Urothelium cell line (cell line): ENCODE results near the gene ALLC.

Source experiments
- DNase-seq: peaks from one replicate; pipeline ENCODE4 v3.0.0; 2011; ENCODE audit warnings: low spot score, mixed read lengths
- FAIRE-seq: peaks from 2 replicates; lab custom pipeline; 2011; peaks lifted over from hg19 to GRCh38; lab: Jason Lieb, UNC

ALLC gene

GRCh38 chr2:3639015-3639630 lies 18.9 kb upstream of the ALLC start:
- DNase-seq = no peak
- no peak for FAIRE-seq

DNA sequence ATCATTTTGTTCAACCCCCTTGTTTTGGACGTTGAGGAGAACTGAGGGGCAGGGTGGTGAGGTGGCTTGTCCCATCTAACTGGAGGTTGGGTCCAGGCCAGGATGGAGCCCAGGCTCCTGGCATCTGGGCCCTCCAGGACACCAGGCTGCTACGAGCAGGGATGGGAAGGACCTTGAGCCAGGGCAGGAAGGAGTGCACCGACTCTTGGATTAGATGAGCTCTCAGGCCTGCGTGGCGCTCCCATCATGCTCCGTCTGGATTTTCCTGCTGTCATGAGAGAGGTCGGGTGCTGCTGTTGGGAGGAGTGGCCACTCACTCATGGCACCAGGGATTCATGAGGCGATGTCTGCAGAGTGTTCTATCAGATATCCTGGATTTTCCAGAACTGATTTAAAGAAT lies 18.3 kb upstream of the ALLC start:
- no peak for DNase-seq
- FAIRE-seq = no peak

GRCh38 chr2:3641181-3641580 lies 16.8 kb upstream of the ALLC start:
- DNase-seq (no peak), FAIRE-seq (no peak)

DNA sequence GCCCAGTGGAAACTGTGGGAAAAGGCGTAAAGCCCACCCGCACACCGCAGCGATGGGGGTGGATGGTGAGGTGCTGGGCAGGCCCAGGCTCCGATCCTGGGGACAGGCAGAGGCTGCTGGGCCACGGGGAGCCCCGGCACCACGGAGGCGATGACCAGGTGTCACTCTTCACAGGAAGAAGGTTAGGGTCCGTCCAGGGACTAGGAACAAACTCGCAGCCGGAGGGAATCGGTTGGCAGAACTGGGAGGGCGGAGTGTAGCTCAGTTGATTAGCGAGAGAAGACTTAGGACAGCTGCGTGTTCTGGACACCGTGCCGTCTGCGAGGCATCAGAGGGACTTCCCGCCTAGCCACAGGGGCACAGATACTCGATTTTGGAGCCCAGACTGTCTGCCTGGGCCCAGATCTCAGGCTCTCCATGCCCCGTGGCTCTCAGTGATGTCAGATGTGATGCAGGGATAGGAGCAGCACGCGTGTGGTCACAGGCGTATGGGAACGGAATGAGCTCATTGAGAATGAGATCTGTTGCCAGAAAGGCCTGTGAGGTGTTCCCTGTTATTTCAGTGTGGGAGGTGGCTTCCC lies 16.1 kb upstream of the ALLC start:
- no peak for DNase-seq
- no peak for FAIRE-seq

GRCh38 chr2:3642521-3643215 lies 15.3 kb upstream of the ALLC start:
- FAIRE-seq (no peak), DNase-seq (no peak)

- no peak for DNase-seq
- FAIRE-seq = no peak
Observed at GRCh38 chr2:3643371-3644245, 14.4 kb upstream of the ALLC start.

- DNase-seq (no peak), FAIRE-seq (no peak)
Observed at GRCh38 chr2:3644246-3644525, 13.8 kb upstream of the ALLC start.

DNA sequence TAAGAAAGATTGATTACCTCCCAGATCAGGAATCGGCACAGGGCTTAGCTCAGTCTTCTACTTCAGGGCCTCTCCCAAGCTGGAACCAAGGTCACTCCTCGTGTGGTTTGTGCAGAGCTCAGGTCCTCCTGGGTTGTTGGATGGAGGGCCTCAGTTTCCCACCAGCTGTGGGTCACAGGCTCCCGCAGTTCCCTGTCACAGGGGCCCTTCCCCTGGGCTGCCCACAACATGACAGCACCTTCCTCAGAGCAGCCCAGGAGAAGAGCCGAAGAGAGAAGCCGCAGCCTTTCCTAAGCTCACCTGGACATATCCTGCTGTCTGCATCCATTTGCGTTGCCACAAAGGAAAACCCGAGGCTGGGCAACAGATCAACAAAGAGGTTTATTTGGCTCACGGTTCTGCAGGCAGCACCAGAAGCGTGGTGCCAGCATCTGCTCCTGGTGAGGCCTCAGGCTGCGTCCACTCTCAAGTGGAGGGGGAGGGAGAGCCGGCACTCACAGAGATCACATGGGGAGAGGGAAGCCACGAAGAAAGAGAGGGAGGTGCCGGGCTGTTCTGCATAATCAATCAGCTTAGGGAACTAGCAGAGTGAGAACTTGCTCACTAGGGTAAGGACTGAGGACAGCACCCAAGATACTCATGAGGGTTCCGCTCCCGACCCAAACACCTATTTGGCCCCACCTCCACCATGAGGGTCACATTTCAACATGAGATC lies 13.0 kb upstream of the ALLC start:
- FAIRE-seq = no peak
- no peak for DNase-seq

DNA sequence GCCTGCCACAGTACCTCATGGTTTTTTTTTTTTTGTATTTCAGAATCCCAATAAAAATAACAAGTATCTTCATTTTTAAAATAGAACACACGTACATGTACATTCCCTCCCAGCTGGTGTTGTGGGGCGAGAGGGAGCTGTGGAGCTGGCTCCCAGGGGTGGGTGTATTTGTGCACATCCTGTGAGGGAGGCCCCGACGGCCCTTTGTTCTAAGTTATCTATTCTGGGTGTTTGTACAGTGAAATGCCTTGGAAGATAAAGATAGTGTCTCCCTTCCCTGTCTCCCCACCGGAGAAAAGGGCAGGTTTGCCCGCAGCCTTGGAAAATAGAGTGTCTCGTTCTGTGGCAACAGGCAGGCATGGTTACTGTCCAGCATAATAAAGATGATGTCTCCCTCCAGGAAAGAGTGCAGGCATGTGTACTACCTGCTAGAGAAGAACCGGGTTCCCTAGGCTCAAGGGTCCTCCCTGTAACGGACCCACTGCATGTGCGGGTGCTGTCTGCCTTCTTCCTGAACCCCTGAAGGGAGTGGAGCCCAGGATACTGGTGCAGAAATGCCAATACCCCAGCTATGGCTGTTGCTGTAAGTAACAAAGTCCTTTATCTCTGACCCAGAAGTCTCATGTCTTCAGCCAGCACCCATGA lies 12.1 kb upstream of the ALLC start:
- FAIRE-seq (no peak), DNase-seq (no peak)

GRCh38 chr2:3646446-3646845 lies 11.6 kb upstream of the ALLC start:
- FAIRE-seq (no peak), DNase-seq (no peak)

DNA sequence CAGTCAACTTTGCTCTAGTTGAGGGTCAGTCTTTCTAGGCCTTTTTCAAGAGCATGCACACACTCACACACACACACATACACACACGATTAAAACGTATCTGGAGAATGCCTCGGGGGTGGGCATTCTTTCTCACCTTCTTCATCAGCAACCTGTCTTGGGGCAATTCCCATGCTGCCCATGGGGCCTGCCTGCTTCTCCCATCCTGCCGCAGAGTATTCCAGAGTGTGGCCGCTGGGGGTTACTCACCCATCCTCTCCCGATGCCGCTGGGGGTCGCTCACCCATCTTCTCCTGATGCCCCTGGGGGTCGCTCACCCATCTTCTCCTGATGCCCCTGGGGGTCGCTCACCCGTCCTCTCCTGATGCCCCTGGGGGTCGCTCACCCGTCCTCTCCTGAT lies 10.8 kb upstream of the ALLC start:
- FAIRE-seq (no peak), DNase-seq (no peak)

DNA sequence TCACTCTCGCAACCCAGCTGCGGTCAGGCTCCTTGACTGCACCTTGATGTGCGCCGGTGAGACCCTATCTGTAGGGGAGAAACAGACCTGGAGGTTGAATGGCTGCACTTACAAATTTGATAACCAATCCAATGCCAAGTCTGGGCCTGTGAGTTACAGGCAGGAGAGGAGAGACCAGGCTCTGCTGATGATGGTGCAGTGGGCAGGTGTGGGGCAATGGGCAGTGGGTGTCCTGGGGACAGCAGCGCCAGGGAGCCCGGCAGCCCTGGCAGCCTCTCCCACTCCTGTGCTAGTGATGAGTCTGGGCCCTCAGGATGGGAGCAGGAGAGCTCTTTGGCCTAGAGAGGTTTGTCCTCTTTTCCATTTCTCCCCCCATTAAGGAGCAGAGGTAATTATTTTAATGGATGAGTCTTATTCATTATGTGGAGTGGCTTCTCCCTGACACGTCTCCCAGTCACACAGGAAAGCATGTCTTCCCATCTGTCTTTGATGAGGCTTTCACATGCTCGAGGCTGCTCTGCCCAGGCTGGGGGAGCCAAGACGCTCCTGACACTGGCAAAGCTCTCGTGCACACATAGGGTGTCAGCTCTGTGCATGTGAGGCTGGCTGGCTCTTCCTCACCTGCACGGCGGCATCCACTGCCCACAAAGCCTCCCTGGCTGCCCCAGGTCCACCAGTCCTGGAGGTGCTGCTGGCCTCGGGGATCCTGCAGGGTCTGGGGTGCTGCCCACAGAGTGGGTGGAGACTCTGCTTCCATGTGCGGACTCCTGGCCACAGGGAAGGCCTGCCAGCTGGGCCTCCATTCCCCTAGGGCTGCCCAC lies 10.0 kb upstream of the ALLC start:
- FAIRE-seq = no peak
- DNase-seq = no peak

DNA sequence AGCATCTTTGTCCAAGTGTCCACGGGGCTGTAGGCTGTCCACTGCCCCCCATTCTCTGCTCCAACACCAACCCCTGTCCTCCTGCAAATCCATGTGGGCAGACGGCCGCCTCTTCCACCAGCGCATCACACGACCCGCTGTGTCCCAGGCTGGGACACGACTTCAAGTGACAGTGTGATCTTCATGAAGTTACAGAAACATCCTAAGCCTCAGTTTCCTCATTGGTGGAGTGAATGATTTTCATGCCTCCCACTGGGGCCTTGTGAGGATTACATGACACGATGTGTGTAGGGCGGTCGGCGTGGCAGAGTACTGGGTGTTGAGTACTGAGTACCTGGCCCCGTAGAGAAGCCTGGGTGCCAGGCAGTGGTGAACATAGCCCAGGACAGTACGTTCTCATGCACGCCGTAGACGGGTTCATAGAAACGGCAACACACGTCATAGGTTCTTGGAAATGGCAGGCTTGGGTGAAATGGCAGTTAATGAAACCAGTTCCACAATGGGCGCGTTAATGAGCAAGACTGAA lies 9.3 kb upstream of the ALLC start:
- DNase-seq (no peak), FAIRE-seq (no peak)

DNA sequence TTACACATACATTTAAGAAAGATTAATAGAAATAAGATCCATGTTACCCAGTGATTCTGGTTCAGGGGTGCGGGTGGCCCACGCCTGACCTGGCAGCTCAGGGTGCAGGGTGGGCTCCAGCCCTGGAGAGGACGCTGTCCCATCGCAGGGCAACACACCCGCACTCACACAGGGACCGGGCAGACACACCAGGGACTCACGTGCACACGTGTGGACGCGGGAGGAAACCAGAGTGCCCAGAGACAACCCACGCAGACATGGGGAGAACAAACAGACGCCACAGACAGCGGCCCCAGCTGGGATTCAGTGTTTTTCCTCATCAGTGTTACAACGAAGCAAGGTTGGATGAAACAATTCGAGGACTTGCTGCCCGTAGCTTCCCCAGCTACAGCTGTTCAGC lies 8.4 kb upstream of the ALLC start:
- FAIRE-seq (no peak), DNase-seq (no peak)

- DNase-seq = no peak
Observed at GRCh38 chr2:3650140-3650920, 7.7 kb upstream of the ALLC start.

DNA sequence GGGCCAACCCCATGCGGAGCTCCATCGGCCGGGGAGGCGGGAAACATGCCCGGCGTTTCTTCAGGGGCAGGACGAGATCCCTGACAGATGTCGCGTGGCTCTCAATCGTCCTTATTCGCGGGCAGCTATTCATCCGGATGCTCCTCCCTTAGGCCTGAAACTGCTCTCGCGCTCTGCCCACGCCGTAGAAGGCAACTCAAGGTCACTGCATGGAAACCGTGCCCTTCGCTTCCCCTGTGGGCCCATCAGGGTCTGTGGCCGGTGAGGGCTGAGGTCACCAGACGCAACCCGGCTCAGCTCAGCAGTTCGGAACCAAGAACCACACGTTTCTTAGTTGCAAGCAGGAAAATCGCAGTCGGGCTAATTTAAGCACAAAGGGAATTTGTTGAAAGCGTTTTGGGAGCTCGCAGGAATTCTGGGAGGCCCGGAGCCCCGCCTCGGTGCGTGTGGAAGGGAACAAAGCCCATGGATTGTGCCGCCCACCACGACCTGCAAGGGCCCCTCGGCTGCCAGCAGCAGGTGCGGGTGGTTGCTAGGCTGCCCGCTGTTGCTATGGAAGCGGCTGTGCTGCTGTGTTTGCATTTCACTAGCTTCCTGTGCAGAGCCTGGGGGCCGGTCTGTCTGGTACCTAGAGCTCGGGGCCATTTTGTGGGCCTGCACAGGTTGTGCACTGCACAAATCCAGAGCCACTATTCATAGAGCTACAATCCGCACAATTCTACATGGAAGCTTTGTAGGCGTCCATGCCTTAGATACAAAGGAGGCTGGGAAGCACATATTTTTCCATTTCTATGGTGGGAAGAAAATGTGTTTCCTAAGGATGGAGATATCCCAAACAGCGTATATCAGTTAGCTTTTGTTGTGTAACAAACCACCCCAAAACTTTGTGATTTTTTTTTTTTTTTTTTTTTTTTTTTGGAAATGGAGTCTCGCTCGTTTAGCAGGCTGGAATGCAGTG lies 6.0 kb upstream of the ALLC start:
- no peak for FAIRE-seq
- DNase-seq = no peak

More at GRCh38 chr2:3650140-3650920, 7.7 kb upstream of the ALLC start:
- FAIRE-seq = no peak

- FAIRE-seq (no peak), DNase-seq (no peak)
Observed at GRCh38 chr2:3652896-3653625, 4.9 kb upstream of the ALLC start.
